RWPE1 (cell line): ENCODE data around the gene ATP8A2.

Experiments
- CTCF ChIA-PET: fragments of 350-600 bp; sonication (Branson Sonifier 250); formaldehyde crosslinking; extraction: SDS; loops from one replicate; lab custom pipeline; 2021; lab: Yijun Ruan, JAX
- POLR2A ChIA-PET: fragments of 400-600 bp; formaldehyde crosslinking; extraction: SDS; loops from one replicate; lab custom pipeline; 2020; ENCODE audit warnings: antibody characterized with exemption; ENCODE audit not compliant: low non-redundant PET; lab: Yijun Ruan, JAX
- DNase-seq: peaks from one replicate; pipeline ENCODE4 v3.0.0; 2012; ENCODE audit warnings: low spot score
- H3K27ac ChIP-seq: fragments of 450-650 bp; 2 replicates; pipeline ENCODE4 v1.5.1; 2017
- CTCF ChIP-seq: fragments of 450-650 bp; conservative IDR thresholded peaks from 2 replicates; pipeline ENCODE4 v1.5.1; 2017; ENCODE audit warnings: low read depth, mild to moderate bottlenecking

Gene ATP8A2

DNA sequence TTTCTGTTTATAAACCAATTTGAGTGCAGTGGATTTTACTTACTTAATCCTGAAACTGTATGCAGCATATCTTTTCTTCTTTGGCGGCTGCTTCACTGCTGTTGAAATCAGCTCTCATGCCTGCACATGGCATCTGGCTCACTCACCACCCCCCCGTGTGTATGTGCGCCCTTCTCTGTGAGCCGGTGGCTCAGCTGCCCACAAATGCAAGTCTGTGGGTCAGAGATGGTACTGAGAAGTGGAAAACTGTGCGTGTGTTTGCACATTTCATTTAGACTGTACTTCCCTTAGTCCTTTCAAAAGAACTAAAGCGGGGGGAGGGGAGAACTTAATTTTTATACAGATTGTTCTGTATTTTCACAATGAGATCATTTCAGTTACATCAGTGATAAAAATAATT, 372.4 kb downstream of the ATP8A2 start:
- POLR2A ChIA-PET = no interaction called here
- H3K27ac ChIP-seq = no peak overlapping the region
- TF ChIP-seq CTCF = no peak
- DNase-seq = no peak
- CTCF ChIA-PET = interaction anchor here (0.7 kb wide), 1 partner anchor 12 kb away, joined by 3 read pairs; no protein-coding TSS in a partner anchor

DNA sequence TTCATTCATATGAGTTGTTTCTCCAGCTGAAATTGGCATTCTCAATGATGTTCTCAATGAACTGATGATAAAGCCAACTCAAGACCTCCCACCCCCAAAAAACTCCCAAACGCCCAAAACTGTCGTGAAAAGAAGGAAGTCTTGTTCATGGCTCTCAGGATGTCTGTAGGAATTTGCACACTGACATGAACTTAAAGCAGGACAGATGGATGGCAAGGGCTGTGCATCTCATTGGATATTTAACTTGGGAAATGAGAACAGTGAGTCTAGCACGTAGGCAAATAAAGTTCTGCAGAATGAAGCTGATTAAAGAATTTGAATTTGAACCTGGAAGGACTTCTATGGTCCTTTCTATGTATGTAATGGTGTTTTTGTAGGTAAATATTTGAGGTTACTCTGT, 374.4 kb downstream of the ATP8A2 start:
- no peak for TF ChIP-seq CTCF
- H3K27ac ChIP-seq = no peak overlapping the region
- DNase-seq = no peak
- ChIA-PET POLR2A (no interaction called here), CTCF (no interaction called here)

DNA sequence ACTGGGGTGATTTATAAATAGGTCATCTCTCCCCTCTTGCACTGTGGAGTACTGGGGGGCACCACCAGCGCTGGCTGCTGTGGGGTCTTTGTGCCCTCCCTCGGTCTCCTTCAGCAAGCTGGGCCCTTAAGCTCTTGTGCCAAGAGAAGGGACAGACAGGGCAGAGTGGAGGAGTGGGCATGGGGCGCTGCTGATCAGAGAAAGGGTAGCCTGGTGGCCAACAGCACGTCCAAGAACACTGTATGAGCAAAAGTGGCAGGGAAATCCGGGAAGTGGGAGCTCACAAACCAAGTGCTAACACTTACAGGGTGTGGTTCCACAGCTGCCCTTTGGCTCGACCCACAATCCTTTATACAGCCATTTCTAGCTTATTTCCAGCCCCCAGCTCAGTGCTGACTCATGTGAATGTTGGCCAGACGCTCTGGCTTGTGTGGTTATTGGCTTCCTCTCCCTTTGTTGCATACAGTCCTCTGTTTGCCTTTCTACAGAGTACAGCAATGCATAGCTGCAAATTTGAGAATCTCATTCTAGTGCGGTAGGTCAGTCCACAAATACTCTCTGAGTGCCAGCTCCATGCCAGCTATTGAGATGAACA, 381.3 kb downstream of the ATP8A2 start:
- peak; percentile 51 for DNase-seq
- H3K27ac ChIP-seq = peak overlapping the region; percentile 60
- CTCF ChIA-PET = interaction anchor here (0.5 to 0.6 kb wide), 2 partner anchors 164 to 176 kb away, joined by 4 to 8 read pairs; no protein-coding TSS in a partner anchor
- POLR2A ChIA-PET = no interaction called here
- no peak for TF ChIP-seq CTCF

DNA sequence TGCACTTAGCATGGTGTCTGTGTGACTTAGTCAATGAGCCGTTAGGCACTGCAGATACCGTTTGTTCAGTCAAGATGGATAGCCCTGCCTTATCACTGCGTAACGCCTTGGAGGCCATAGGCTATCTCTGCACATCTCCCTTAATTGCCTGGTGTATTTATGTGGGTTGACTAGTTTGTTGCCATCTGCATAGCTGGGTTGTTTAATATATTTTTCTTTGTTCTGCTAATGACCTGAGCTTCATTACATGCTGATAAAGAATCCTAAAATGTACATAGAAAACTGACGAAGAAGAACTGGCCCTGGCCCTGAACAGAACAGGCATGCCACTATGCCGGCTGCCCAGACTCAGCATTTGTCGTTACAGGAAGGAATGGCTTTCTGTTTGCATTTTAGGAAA, 382.2 kb downstream of the ATP8A2 start:
- CTCF ChIA-PET = no interaction called here
- TF ChIP-seq CTCF = no peak
- no peak overlapping the region for H3K27ac ChIP-seq
- no peak for DNase-seq
- POLR2A ChIA-PET = no interaction called here

- TF ChIP-seq CTCF = no peak
- DNase-seq = no peak
- no peak overlapping the region for H3K27ac ChIP-seq
- ChIA-PET POLR2A (no interaction called here), CTCF (interaction anchor here (0.6 to 0.7 kb wide), 3 partner anchors 12 to 102 kb away, joined by 3 to 4 read pairs (median 4); no protein-coding TSS in a partner anchor)
Measured at GRCh38 chr13:25756251-25756650, 384.5 kb downstream of the ATP8A2 start.

GRCh38 chr13:25756912-25757311, 385.1 kb downstream of the ATP8A2 start:
- POLR2A ChIA-PET = interaction anchor here (0.5 kb wide), 1 partner anchor 103 kb away, joined by 3 read pairs; no protein-coding TSS in a partner anchor
- no peak for DNase-seq
- CTCF ChIA-PET = interaction anchor here (0.6 to 0.7 kb wide), 2 partner anchors 13 to 101 kb away, joined by 3 to 4 read pairs; no protein-coding TSS in a partner anchor
- TF ChIP-seq CTCF = no peak
- no peak overlapping the region for H3K27ac ChIP-seq
